WTC11 (cell line): Measurements from ENCODE around the gene CAPN7.

Source experiments
- ATF1 ChIP-seq: sonication (generic); formaldehyde crosslinking; IDR thresholded peaks from 2 replicates; pipeline ENCODE4 v1.8.1; 2023; ENCODE audit warnings: mild to moderate bottlenecking, moderate library complexity, missing genetic modification reagents
- CTCF ChIP-seq: fragments of 200-600 bp; IDR thresholded peaks from 2 replicates; pipeline ENCODE4 v1.8.0; 2022; ENCODE audit warnings: antibody characterized with exemption
- GABPB1 ChIP-seq: sonication (generic); formaldehyde crosslinking; IDR thresholded peaks from 2 replicates; pipeline ENCODE4 v1.8.1; 2023; ENCODE audit warnings: mild to moderate bottlenecking, missing genetic modification reagents
- IRF2 ChIP-seq: sonication (generic); formaldehyde crosslinking; IDR thresholded peaks from 2 replicates; pipeline ENCODE4 v1.8.0; 2022; ENCODE audit warnings: low read depth, missing genetic modification reagents, borderline replicate concordance
- MYBL2 ChIP-seq: sonication (generic); formaldehyde crosslinking; IDR thresholded peaks from 2 replicates; pipeline ENCODE4 v1.8.1; 2023; ENCODE audit warnings: mild to moderate bottlenecking, moderate library complexity, missing genetic modification reagents
- NFE2L1 ChIP-seq: sonication (generic); formaldehyde crosslinking; IDR thresholded peaks from 2 replicates; pipeline ENCODE4 v1.8.1; 2023; ENCODE audit warnings: missing genetic modification reagents
- NFYB ChIP-seq: sonication (generic); formaldehyde crosslinking; conservative IDR thresholded peaks from 2 replicates; pipeline ENCODE4 v1.8.0; 2022; ENCODE audit warnings: low read depth, missing genetic modification reagents
- PRRX2 ChIP-seq: fragments of 250-450 bp; sonication (Bioruptor Pico); IDR thresholded peaks from 2 replicates; pipeline ENCODE4 v1.8.0; 2021; ENCODE audit warnings: mild to moderate bottlenecking
- TEAD1 ChIP-seq: sonication (generic); formaldehyde crosslinking; IDR thresholded peaks from 2 replicates; pipeline ENCODE4 v1.8.0; 2022; ENCODE audit warnings: mild to moderate bottlenecking, missing genetic modification reagents
- ZSCAN18 ChIP-seq: fragments of 250-450 bp; sonication (Bioruptor Pico); IDR thresholded peaks from 2 replicates; pipeline ENCODE4 v2.1.2; 2022; ENCODE audit warnings: mild to moderate bottlenecking, moderate library complexity
- TF ChIP-seq, protein P1 (sequence below): sonication (generic); formaldehyde crosslinking; IDR thresholded peaks from 2 replicates; pipeline ENCODE4 v1.8.0; 2022; ENCODE audit warnings: mild to moderate bottlenecking, missing genetic modification reagents
- TF ChIP-seq, protein P2 (sequence below): sonication (generic); formaldehyde crosslinking; IDR thresholded peaks from 2 replicates; pipeline ENCODE4 v1.8.1; 2022; ENCODE audit warnings: missing genetic modification reagents, borderline replicate concordance

- TF ChIP-seq PRRX2 (no peak), NFYB (CRISPR knock-in tag) (no peak), NFE2L1 (CRISPR knock-in tag) (no peak), MYBL2 (no peak), TEAD1 (CRISPR knock-in tag) (no peak; the same call in none of the 2 replicates), ATF1 (CRISPR knock-in tag) (peak; percentile 63; the same call in 1 of the 2 replicates), GABPB1 (CRISPR knock-in tag) (no peak; the same call in 1 of the 2 replicates), CTCF (no peak), IRF2 (CRISPR knock-in tag) (no peak), ZSCAN18 (CRISPR knock-in tag) (no peak)
- TF ChIP-seq, protein P1, sequence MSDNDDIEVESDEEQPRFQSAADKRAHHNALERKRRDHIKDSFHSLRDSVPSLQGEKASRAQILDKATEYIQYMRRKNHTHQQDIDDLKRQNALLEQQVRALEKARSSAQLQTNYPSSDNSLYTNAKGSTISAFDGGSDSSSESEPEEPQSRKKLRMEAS (CRISPR knock-in tag), result peak; percentile 56
- TF ChIP-seq, protein P2, sequence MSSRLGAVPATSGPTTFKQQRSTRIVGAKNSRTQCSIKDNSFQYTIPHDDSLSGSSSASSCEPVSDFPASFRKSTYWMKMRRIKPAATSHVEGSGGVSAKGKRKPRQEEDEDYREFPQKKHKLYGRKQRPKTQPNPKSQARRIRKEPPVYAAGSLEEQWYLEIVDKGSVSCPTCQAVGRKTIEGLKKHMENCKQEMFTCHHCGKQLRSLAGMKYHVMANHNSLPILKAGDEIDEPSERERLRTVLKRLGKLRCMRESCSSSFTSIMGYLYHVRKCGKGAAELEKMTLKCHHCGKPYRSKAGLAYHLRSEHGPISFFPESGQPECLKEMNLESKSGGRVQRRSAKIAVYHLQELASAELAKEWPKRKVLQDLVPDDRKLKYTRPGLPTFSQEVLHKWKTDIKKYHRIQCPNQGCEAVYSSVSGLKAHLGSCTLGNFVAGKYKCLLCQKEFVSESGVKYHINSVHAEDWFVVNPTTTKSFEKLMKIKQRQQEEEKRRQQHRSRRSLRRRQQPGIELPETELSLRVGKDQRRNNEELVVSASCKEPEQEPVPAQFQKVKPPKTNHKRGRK (CRISPR knock-in tag), result no peak
Measured at GRCh38 chr3:15205934-15206661, at the start of gene CAPN7.
